Astrocyte (in vitro differentiated cells and primary cell): ENCODE measurements around the gene SLC43A2. TPM values are rescaled to one million over a fixed set of nuclear protein-coding genes. Genes with fewer than 3 reads are reported as not detected.
A peak's percentile ranks its signal among the peaks of the same experiment; 100 is the strongest.

Experiments
- DNase-seq: peaks from one replicate; pipeline ENCODE4 v3.0.0-alpha.2; 2010; ENCODE audit warnings: low read depth
- FAIRE-seq: peaks from 2 replicates; lab custom pipeline; 2011; peaks lifted over from hg19 to GRCh38; lab: Jason Lieb, UNC
- H2AFZ ChIP-seq: 2 replicates; pipeline ENCODE4 v1.6.0; 2012; ENCODE audit warnings: low read depth, low read length, inconsistent platforms
- H3K27ac ChIP-seq: 2 replicates; pipeline ENCODE4 v1.5.1; 2011; ENCODE audit warnings: low read depth, low read length, inconsistent platforms
- H3K27me3 ChIP-seq: 2 replicates; pipeline ENCODE4 v1.6.0; 2011; ENCODE audit warnings: low read length, inconsistent platforms; ENCODE audit not compliant: insufficient read depth
- H3K36me3 ChIP-seq: 2 replicates; pipeline ENCODE4 v1.5.1; 2011; ENCODE audit warnings: low read length, inconsistent platforms; ENCODE audit not compliant: insufficient read depth
- H3K4me1 ChIP-seq: 2 replicates; pipeline ENCODE4 v1.5.1; 2011; ENCODE audit warnings: low read length, inconsistent platforms; ENCODE audit not compliant: insufficient read depth
- H3K4me2 ChIP-seq: 2 replicates; pipeline ENCODE4 v1.6.0; 2012; ENCODE audit warnings: low read length, inconsistent platforms
- H3K4me3 ChIP-seq: 2 replicates; pipeline ENCODE4 v1.5.1; 2011; ENCODE audit warnings: low read depth, mild to moderate bottlenecking, low read length, inconsistent platforms; ENCODE audit not compliant: insufficient read depth
- H3K79me2 ChIP-seq: 2 replicates; pipeline ENCODE4 v1.6.0; 2012; ENCODE audit warnings: mild to moderate bottlenecking, low read length, inconsistent platforms; ENCODE audit not compliant: insufficient read depth
- H3K9ac ChIP-seq: 2 replicates; pipeline ENCODE4 v1.6.0; 2012; ENCODE audit warnings: mild to moderate bottlenecking, low read length, inconsistent platforms
- H3K9me3 ChIP-seq: 2 replicates; pipeline ENCODE4 v1.5.1; 2012; ENCODE audit warnings: low read depth, mild to moderate bottlenecking, low read length, inconsistent platforms; ENCODE audit not compliant: insufficient read depth
- H4K20me1 ChIP-seq: 2 replicates; pipeline ENCODE4 v1.6.0; 2012; ENCODE audit warnings: low read length, inconsistent platforms; ENCODE audit not compliant: insufficient read depth
- H3K27ac Mint-ChIP-seq: one replicate; pipeline ENCODE4 v1.8.0; 2021; ENCODE audit warnings: mild to moderate bottlenecking, mixed read lengths; ENCODE audit not compliant: unreplicated experiment
- H3K27me3 Mint-ChIP-seq: one replicate; pipeline ENCODE4 v1.8.0; 2021; ENCODE audit warnings: low read depth, mixed read lengths; ENCODE audit not compliant: unreplicated experiment
- H3K36me3 Mint-ChIP-seq: one replicate; pipeline ENCODE4 v1.8.0; 2021; ENCODE audit warnings: low read depth, mixed read lengths; ENCODE audit not compliant: unreplicated experiment
- H3K4me1 Mint-ChIP-seq: one replicate; pipeline ENCODE4 v1.8.0; 2021; ENCODE audit warnings: low read depth, mixed read lengths; ENCODE audit not compliant: unreplicated experiment
- H3K4me3 Mint-ChIP-seq: one replicate; pipeline ENCODE4 v1.8.0; 2021; ENCODE audit warnings: mild to moderate bottlenecking, moderate library complexity, mixed read lengths; ENCODE audit not compliant: unreplicated experiment
- H3K9me3 Mint-ChIP-seq: one replicate; pipeline ENCODE4 v1.8.0; 2021; ENCODE audit warnings: mild to moderate bottlenecking, mixed read lengths; ENCODE audit not compliant: unreplicated experiment
- CTCF ChIP-seq: IDR thresholded peaks from 2 replicates; pipeline ENCODE4 v1.5.1; 2011; ENCODE audit warnings: low read depth, mild to moderate bottlenecking, inconsistent platforms, low read length, moderate library complexity; ENCODE audit not compliant: insufficient read depth
- EZH2 ChIP-seq: IDR thresholded peaks from 2 replicates; pipeline ENCODE4 v1.6.1; 2012; ENCODE audit warnings: mild to moderate bottlenecking, low read length, inconsistent platforms; ENCODE audit not compliant: insufficient read depth
- total RNA-seq: library from RNA; stranded (reverse); gene quantifications from 2 replicates; pipeline ENCODE4 v1.2.1, GENCODE V29; 2021

SLC43A2 gene
- total RNA-seq, 1 donor from 2014 or later: 17.9 TPM

GRCh38 chr17:1638624-1639300, 10.1 kb upstream of the SLC43A2 start:
- H3K4me3 Mint-ChIP-seq: no peak overlapping the region

GRCh38 chr17:1638171-1638590, 9.5 kb upstream of the SLC43A2 start:
- H3K36me3 ChIP-seq: no peaks in the 10 kb centered on the region
- H4K20me1 ChIP-seq: no peaks in the 10 kb centered on the region
- H2AFZ ChIP-seq: no peak overlapping the region
- FAIRE-seq (no peak), DNase-seq (no peak)
- H3K4me2 ChIP-seq: no peak overlapping the region
- Mint-ChIP-seq H3K27me3 (peaks cover 4% of the 10 kb centered on the region), H3K9me3 (no peaks in the 10 kb centered on the region), H3K36me3 (peaks cover 12% of the 10 kb centered on the region), H3K4me3 (no peak overlapping the region), H3K27ac (no peak overlapping the region), H3K4me1 (peaks cover 3% of the 10 kb centered on the region)
- H3K27ac ChIP-seq: no peak overlapping the region
- TF ChIP-seq EZH2: no peak
- no peak for TF ChIP-seq CTCF
- no peaks in the 10 kb centered on the region for H3K9me3 ChIP-seq
- no peak overlapping the region for H3K4me3 ChIP-seq
- no peaks in the 10 kb centered on the region for H3K4me1 ChIP-seq
- H3K79me2 ChIP-seq: no peaks in the 10 kb centered on the region
- no peaks in the 10 kb centered on the region for H3K27me3 ChIP-seq
- H3K9ac ChIP-seq: no peak overlapping the region

More at GRCh38 chr17:1638624-1639300, 10.1 kb upstream of the SLC43A2 start:
- FAIRE-seq: no peak
- no peaks in the 10 kb centered on the region for H3K9me3 ChIP-seq
- TF ChIP-seq CTCF: no peak
- no peak for TF ChIP-seq EZH2
- H3K79me2 ChIP-seq: no peaks in the 10 kb centered on the region
- no peak overlapping the region for H3K27ac ChIP-seq
- Mint-ChIP-seq H3K4me1 (peaks cover 3% of the 10 kb centered on the region), H3K27me3 (peaks cover 4% of the 10 kb centered on the region), H3K27ac (peak overlapping the region; percentile 53), H3K36me3 (peaks cover 12% of the 10 kb centered on the region), H3K9me3 (no peaks in the 10 kb centered on the region)
- peaks cover 5% of the 10 kb centered on the region for H3K4me1 ChIP-seq
- H3K4me2 ChIP-seq: no peak overlapping the region
- no peaks in the 10 kb centered on the region for H3K27me3 ChIP-seq
- H3K36me3 ChIP-seq: no peaks in the 10 kb centered on the region
- H3K4me3 ChIP-seq: no peak overlapping the region
- no peak overlapping the region for H3K9ac ChIP-seq
- no peak overlapping the region for H2AFZ ChIP-seq
- DNase-seq: no peak
- H4K20me1 ChIP-seq: no peaks in the 10 kb centered on the region

- Mint-ChIP-seq H3K4me3 (no peak overlapping the region), H3K27me3 (peaks cover 4% of the 10 kb centered on the region), H3K27ac (no peak overlapping the region), H3K4me1 (peaks cover 3% of the 10 kb centered on the region), H3K36me3 (peaks cover 12% of the 10 kb centered on the region), H3K9me3 (no peaks in the 10 kb centered on the region)
- H3K9me3 ChIP-seq: no peaks in the 10 kb centered on the region
- no peak overlapping the region for H3K4me2 ChIP-seq
- DNase-seq: no peak
- FAIRE-seq: no peak
- H3K4me1 ChIP-seq: no peaks in the 10 kb centered on the region
- H4K20me1 ChIP-seq: no peaks in the 10 kb centered on the region
- no peaks in the 10 kb centered on the region for H3K79me2 ChIP-seq
- no peak overlapping the region for H2AFZ ChIP-seq
- no peak for TF ChIP-seq CTCF
- H3K27me3 ChIP-seq: no peaks in the 10 kb centered on the region
- H3K4me3 ChIP-seq: no peak overlapping the region
- H3K27ac ChIP-seq: no peak overlapping the region
- H3K9ac ChIP-seq: no peak overlapping the region
- no peaks in the 10 kb centered on the region for H3K36me3 ChIP-seq
Measured at GRCh38 chr17:1636732-1637285, 8.2 kb upstream of the SLC43A2 start.
